GM15510 (cell line): ENCODE results near the gene MPHOSPH6.

Experiments
- POLR2A ChIP-seq: IDR thresholded peaks from 3 replicates; pipeline ENCODE4 v1.6.1; 2011; ENCODE audit warnings: borderline replicate concordance; ENCODE audit not compliant: insufficient read length; ENCODE audit errors: extremely low read depth

The MPHOSPH6 gene, protein sequence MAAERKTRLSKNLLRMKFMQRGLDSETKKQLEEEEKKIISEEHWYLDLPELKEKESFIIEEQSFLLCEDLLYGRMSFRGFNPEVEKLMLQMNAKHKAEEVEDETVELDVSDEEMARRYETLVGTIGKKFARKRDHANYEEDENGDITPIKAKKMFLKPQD

DNA sequence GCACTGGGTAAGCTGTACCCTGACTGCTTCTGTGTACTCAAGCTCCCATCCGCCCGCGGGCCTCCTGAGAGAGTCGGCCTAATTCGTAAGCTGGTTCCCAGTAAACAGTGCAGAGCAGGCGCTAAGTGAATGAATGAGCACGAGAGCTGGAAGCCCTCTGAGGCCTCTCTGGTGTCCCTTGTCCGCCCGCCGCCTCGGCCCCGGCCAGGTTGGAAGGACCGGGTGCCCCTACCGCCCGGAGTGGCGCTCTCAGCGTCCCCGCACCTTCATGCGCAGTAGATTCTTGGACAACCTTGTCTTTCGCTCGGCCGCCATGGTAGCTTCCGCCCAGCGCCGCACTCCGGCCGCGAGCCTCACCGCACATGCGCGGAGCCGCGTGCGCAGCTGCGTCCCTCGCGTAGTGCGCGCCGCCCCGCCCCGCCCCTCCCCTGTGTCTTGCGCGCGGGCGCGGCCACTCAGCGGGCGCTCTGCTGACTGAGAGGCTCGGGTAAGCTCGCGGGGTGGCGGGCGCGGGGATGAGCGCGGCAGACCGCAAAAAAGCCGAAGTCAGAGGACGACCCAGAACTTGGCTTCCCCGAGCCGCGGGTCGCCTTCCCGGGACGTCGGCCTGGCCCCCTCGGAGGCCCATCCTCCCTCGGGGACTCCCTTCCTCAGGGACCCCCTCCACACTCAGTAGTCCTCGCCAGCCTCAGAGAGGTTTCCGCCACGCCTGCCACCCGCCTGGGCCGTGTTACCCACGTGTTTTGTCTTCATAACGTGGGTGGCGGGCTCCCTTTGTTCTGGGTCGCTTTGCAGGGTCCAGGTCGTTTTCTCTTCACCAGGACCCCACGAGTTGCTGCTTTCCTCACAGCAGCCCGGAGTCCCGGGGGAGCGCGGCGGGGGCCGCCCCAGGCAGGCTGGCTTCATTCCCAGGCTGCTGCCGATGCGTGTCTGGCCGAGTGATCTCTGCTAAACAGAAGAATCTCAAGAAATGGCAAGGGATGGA lies at the start of gene MPHOSPH6:
TSS of gene MPHOSPH6 (minus strand) at position 364 of the 985 bp plus-strand sequence. CDS start at position 315, 49 bp downstream.
- peak; percentile 69 for TF ChIP-seq POLR2A

DNA sequence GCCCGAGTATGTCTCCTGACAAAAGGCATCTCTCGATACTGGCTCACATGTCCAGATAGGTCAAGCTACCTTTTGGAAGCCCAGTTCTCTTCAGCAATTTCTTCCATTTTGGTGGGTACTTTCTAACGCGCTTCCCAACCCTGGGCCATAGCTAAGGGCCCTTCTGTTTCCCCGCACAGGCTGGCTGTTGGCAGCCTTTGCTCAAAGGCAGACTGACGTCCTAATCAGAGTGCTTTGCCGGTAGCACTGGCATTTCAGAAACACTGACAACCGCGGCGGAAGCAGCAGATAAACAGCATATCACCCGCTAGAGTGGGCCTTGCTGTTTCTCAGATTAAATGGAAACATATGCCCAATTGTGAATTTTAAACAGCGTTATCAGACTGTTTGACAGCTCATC lies 49.3 kb upstream of the MPHOSPH6 start:
- no peak for TF ChIP-seq POLR2A

DNA sequence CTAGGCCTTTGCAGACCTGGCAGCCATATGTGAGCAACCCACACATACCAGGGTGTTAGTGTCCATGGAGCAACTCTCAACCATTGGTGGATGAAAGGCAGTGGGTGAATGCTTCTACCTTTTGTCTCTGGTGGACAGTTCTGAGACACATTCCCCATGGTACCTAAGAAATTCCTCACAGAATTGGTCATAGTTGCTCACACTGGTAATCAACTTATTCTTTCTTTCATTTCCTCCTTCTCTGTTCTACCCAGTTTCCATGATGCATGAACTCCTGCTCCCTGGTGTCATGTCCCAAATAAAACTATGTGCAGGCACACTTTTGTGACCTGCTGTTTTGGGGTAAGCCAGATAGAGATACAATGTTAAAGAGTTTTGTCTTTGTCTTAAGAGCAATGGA lies 33.2 kb upstream of the MPHOSPH6 start:
- no peak for TF ChIP-seq POLR2A

DNA sequence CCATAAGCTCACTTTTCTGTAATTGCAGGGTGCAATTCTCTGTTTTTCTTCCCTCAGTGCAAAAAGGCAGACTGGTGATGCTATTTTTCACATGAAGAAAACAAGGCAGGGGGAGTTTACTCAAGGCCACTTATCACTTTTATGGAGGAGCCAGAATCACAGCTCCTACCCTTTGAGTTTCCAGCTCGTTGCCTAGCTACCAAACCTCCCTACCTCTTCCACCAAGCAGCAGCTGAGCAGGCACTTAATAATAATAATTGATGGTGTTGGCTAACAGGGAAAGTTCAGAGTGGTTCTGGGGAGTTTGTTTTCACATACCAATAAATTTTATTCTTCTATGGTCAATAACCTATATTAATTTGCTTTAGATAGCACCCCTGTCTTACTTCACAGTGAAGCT lies 31.9 kb upstream of the MPHOSPH6 start:
- no peak for TF ChIP-seq POLR2A

DNA sequence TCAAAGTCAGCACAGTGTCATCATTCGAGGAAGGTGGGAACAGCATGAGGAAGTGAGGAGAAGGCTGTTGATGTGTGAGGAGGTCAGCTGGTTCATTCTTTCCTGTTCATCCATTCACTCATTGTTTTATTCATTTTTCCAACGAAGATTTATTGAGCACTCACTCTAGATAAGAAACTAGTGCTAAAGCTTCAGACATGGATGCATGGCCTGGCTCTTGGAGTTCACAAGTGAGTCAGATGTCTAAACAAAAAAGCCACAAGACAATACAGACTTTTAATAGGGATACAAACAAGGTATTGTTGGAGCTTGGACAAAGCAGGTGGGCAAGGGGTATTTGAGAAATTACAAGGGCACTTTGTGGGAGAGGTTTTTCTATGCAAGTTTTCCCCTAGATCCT lies 31.3 kb upstream of the MPHOSPH6 start:
- no peak for TF ChIP-seq POLR2A

DNA sequence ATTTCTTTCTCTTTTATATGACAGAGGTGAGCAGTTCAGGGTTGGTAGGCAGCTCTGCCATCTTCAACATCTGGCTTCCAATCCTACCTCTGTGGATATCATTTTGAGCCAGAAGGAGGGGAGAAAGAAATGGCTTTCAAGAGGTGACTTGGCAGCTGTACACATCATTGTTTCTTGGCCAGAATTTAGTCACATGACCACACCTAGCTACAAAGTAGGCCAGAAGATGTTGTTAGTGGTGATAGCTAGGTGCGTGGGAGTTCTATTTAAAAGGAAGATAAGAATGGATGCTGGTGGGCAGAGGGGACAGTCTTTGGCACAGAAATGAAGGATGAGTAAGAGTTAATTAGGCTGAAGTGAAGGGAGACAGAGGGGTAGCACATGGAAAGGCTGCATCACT lies 29.2 kb upstream of the MPHOSPH6 start:
- TF ChIP-seq POLR2A, result no peak

DNA sequence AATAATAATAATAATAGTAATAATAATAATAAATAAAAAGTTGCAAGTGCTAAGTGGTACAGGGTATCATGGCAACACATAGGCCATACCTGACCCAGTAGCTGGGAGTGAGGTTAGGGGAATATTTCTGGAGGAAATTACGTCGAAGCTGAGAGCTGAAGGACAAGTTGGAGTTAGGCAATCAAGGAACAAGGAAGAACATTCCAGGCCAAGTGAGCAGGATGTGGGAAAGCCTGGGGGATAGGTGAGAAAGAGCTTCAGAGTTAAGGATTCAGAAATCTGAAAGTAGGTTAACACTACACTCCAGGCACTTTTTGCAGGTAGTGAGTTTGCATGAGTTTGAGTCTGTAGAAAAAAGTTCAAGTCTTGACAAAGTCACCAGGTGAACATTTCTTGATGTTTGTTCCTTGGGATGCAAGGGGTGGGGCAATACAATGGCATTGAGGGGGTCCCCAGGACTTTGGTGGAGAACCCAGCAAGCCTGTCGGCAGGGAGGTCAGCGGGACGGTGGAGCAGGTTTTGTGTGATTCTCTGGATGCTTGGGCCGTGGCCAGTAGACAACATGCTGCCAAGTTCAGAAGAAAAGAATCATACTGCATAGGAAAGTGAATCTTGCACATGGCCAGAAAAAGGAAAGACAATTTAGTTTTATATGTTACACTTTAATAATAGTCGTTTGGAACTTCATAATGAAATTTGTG lies 27.7 kb upstream of the MPHOSPH6 start:
- no peak for TF ChIP-seq POLR2A

DNA sequence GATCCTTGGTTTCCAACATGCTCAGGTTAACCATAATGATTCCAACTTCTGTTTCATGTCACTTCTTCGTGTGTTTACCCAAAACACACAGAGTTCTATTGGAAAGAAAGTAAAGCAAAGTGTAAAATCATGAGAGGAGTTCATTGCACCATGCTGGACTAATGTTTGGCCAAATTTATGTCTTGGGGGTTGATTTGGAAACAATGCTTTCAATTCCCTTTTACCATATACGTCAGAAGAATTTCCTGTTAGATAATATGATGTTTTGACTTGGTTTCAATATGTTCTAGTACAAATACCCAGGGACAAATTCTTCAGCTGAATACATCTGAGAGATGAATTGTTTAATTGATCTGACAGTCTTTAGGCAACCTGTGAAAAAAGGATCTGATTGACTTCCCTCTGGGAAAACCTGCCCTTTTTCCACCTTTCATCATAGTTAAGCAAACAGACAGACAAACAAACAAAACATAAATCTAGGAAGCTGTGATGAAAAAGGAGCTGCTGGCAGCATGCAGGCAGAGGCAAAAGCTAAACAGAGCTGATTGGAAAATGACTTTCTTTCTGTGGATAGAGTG lies 26.0 kb upstream of the MPHOSPH6 start:
- TF ChIP-seq POLR2A, result no peak

DNA sequence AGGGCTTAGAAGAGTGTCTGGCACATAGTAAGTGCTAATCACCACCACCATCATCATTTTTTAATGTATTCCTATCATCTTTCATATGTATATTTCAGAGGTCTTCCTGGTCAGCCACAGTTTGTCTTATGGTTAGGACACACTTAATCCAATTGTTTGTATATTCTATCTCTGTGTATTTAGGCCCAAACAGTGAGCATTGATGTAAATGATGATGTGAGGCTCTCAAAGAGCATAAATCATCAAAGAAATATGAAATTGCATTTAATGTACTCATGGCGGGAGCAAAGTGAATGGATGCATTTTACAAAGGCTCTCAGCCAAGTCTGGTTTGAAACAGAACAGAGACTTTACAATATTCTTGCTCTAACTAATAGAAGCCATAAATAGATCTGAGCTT lies 24.1 kb upstream of the MPHOSPH6 start:
- no peak for TF ChIP-seq POLR2A

DNA sequence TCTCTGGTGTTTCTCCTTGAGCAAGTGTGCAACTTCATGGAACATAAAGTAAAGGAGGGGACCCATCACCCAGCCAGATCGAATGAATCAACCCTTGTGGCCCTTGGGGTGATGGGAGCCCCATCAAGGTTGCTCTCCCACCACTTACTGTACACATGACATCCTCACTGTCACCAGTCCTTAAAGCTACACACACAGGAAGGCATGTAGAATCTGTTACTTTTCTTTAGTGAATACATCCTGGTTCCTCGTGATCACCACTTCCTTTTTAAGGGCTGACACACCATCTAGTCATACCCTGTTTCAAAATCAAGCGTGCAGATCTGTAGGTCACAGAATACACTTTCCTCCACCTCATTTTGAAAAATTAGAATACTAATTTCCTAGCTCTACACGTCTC lies 22.6 kb upstream of the MPHOSPH6 start:
- no peak for TF ChIP-seq POLR2A

DNA sequence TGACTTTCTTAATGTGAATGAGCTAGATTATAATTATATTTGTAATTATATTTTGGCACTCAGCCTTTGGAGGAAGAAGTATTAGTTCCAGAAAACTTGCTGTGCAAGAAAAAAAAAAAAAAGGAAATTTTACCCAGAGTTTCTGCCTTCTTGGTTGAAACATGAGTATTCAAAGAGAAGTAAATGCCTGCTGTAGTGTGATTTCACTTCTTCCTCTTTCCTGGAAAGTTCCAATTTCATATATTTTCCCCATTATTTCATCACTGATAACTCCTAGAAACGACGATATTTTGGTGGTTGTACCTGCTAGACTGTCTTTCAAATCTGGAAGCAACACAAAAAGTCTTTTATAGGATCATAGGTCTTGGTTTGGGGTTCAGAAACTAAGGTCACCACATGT lies 20.4 kb upstream of the MPHOSPH6 start:
- no peak for TF ChIP-seq POLR2A

DNA sequence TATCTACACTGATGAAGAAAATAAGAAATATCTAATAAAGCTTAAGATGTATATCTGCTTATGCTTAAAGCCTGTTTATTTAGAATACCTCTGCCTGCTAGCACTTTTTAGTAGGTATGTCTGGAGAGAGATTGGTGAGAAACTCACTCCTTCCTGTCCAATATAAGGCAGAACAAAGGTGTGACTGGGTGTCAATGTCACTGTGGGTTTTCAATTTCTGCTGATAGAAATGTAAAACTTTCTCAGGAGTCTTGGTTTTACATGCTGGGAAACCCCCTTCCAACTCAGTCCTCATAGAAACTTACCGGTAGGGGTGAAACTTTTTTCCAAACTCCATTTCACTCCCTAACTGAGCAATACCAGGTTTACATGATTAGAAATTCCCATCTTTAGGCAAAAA lies 17.8 kb upstream of the MPHOSPH6 start:
- no peak for TF ChIP-seq POLR2A

DNA sequence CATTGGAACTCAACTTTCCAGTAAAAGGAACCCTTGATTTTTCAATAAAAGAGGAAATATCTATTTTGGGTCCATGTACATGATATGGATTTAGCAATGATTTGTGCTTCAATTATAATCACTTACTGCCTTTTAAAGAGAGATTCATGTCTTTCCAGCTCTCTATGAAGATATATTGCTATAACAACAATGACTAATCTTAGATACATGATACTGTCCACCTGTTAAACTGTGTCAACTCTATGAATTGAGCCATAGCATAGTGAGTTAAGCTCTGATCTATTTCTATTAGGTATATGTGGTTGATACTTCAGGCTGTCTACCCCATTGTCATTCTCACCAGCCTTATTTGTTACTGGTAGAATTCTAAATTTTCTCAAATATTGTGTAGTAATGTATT lies 15.0 kb upstream of the MPHOSPH6 start:
- no peak for TF ChIP-seq POLR2A

DNA sequence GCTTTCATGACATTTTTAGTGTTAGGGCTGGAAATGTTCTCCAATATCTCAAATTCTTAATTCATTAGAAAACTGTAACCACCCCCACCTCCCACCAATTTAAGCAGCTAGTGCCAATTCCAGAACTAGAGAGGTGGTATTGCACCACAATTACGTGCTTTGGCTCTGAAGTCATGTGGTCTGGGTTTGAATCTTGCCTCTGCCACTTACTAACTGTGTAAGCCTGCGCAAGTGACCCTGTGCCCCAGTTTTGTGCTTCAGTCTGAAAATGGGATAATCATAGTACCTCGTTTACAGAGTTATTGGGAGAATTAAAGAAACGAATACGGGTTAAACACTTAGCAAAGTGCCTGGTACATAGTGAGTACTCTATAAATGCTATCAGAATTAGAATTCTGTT lies 14.2 kb upstream of the MPHOSPH6 start:
- no peak for TF ChIP-seq POLR2A

DNA sequence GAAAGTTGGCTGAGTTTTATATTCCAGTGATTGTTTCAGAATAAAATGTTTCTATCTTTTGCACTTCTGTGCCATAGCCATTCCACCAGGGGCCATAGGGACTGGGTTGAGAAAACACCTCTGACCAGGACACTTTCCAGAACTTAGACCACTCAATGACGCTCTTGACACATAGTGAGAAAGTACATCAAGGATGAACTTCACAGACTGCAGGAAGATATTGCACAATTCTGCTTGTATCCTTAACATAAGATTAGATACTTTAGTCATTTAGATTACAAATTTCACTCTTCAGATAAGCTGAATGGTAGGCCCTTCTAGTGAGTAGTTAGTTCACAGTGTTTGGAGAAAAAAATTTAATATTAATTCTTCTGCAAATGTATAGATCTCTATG lies 13.0 kb upstream of the MPHOSPH6 start:
- no peak for TF ChIP-seq POLR2A
